BJ (cell line): ENCODE data around the gene HMCN1. TPM values are rescaled to one million over a fixed set of nuclear protein-coding genes. Genes with fewer than 3 reads are reported as not detected.

Source experiments
- CTCF ChIA-PET: fragments of 350-600 bp; formaldehyde crosslinking; extraction: SDS; loops from one replicate; lab custom pipeline; 2021; ENCODE audit warnings: antibody characterized with exemption, inconsistent platforms; lab: Yijun Ruan, JAX
- POLR2A ChIA-PET: fragments of 300-600 bp; sonication (Branson Sonifier 250); formaldehyde crosslinking; extraction: SDS; loops from one replicate; lab custom pipeline; 2021; ENCODE audit warnings: antibody characterized with exemption; lab: Charles Lee
- DNase-seq: peaks from one replicate; pipeline ENCODE4 v3.0.0-alpha.2; 2011; ENCODE audit warnings: low read depth
- H3K27me3 ChIP-seq: 2 replicates; pipeline ENCODE4 v1.6.0; 2011; ENCODE audit warnings: low read length; ENCODE audit not compliant: control insufficient read depth, insufficient read depth
- H3K36me3 ChIP-seq: 2 replicates; pipeline ENCODE4 v1.5.1; 2011; ENCODE audit warnings: low read length; ENCODE audit not compliant: control insufficient read depth, insufficient read depth
- H3K4me3 ChIP-seq: 2 replicates; pipeline ENCODE4 v1.5.1; 2011; ENCODE audit warnings: low read depth, mild to moderate bottlenecking, control low read depth, low read length
- polyA plus RNA-seq: library from polyadenylated mRNA; depleted of rRNA; stranded (reverse); fragments of >200 nt; gene quantifications from 2 replicates; pipeline ENCODE4 v1.2.3, GENCODE V29; 2011
- TF ChIP-seq, protein P1 (sequence below): IDR thresholded peaks from 2 replicates; pipeline ENCODE4 v1.5.1; 2011; ENCODE audit warnings: low read depth, mild to moderate bottlenecking, control low read depth, inconsistent platforms, low read length, moderate library complexity; ENCODE audit not compliant: insufficient read depth

The HMCN1 gene
- polyA plus RNA-seq, 1 experiment, result 13.3 TPM

DNA sequence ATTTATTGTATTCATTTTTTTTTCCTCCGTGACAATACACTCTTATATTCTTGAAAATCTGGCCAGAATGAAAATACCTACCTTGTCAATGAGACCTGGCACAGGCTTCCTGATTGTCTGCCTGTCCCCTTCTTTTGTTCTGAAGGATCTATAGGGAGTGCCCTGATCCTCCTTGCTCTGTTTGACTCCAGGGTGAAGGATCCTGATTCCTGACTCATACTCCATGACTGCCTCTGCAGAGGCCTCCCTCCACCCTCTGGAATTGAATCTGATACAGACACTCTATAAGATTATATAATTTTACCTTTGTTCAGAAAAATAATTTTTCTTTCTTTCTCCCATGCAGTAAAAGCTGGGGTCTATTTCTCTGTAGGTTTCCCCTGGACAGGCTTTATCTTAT, 116.2 kb downstream of the HMCN1 start:
- CTCF ChIA-PET, result no interaction called here
- Histone ChIP-seq H3K4me3 (no peak overlapping the region), H3K27me3 (no peaks in the 10 kb centered on the region), H3K36me3 (no peaks in the 10 kb centered on the region)
- TF ChIP-seq, protein P1, sequence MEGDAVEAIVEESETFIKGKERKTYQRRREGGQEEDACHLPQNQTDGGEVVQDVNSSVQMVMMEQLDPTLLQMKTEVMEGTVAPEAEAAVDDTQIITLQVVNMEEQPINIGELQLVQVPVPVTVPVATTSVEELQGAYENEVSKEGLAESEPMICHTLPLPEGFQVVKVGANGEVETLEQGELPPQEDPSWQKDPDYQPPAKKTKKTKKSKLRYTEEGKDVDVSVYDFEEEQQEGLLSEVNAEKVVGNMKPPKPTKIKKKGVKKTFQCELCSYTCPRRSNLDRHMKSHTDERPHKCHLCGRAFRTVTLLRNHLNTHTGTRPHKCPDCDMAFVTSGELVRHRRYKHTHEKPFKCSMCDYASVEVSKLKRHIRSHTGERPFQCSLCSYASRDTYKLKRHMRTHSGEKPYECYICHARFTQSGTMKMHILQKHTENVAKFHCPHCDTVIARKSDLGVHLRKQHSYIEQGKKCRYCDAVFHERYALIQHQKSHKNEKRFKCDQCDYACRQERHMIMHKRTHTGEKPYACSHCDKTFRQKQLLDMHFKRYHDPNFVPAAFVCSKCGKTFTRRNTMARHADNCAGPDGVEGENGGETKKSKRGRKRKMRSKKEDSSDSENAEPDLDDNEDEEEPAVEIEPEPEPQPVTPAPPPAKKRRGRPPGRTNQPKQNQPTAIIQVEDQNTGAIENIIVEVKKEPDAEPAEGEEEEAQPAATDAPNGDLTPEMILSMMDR, result no peak
- DNase-seq, result no peak
- POLR2A ChIA-PET, result no interaction called here

GRCh38 chr1:185853739-185854138, 119.5 kb downstream of the HMCN1 start:
- peak; percentile 71 for DNase-seq
- POLR2A ChIA-PET, result interaction anchor here (0.9 kb wide), 1 partner anchor 119 kb away, joined by 4 read pairs; no protein-coding TSS in a partner anchor

GRCh38 chr1:185856482-185856881, 122.3 kb downstream of the HMCN1 start:
- DNase-seq, result no peak
- TF ChIP-seq, protein P1, result no peak
- H3K27me3 ChIP-seq, result no peaks in the 10 kb centered on the region
- H3K36me3 ChIP-seq, result no peaks in the 10 kb centered on the region
- H3K4me3 ChIP-seq, result no peak overlapping the region
- CTCF ChIA-PET, result interaction anchor here (0.6 to 1.1 kb wide), 2 partner anchors 9 to 14 kb away, joined by 3 read pairs; no protein-coding TSS in a partner anchor
- POLR2A ChIA-PET, result no interaction called here

More at GRCh38 chr1:185853739-185854138, 119.5 kb downstream of the HMCN1 start:
- Histone ChIP-seq H3K27me3 (no peaks in the 10 kb centered on the region), H3K36me3 (no peaks in the 10 kb centered on the region), H3K4me3 (no peak overlapping the region)
- CTCF ChIA-PET, result no interaction called here
- TF ChIP-seq, protein P1, result no peak

- H3K36me3 ChIP-seq, result no peaks in the 10 kb centered on the region
- no peaks in the 10 kb centered on the region for H3K27me3 ChIP-seq
- TF ChIP-seq, protein P1, result no peak
- DNase-seq, result no peak
- ChIA-PET CTCF (no interaction called here), POLR2A (no interaction called here)
- no peak overlapping the region for H3K4me3 ChIP-seq
These were observed 123.3 kb downstream of the HMCN1 start for GRCh38 chr1:185857442-185857841.

DNA sequence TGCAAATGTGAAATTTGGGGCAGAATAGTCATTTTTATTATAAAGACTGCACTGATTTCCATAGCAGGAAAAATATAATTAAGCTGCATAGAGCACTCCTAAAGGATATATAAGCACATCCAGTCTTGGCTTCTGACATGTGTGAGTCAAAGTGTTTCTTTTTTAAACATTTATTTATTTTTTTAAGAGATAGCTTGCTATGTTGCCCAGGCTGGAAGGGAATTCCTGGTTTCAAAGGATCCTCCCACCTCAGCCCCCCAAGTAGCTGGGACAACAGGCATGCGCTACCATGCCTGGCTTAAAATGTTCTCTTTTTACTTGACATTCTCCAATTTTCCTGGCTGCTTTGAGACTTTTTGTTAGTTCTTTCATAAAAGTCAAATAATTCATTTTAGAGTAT, 126.1 kb downstream of the HMCN1 start:
- H3K27me3 ChIP-seq, result no peaks in the 10 kb centered on the region
- ChIA-PET CTCF (no interaction called here), POLR2A (no interaction called here)
- no peak for DNase-seq
- no peak overlapping the region for H3K4me3 ChIP-seq
- no peaks in the 10 kb centered on the region for H3K36me3 ChIP-seq
- TF ChIP-seq, protein P1, result no peak
